H1 (cell line): Measurements from ENCODE around the gene MAD2L1BP. TPM values are rescaled to one million over a fixed set of nuclear protein-coding genes. Genes with fewer than 3 reads are reported as not detected.

ENCODE experiments used
- BRCA1 ChIP-seq: IDR thresholded peaks from 2 replicates; pipeline ENCODE4 v1.6.1; 2012; ENCODE audit warnings: low read depth, low read length, improper control_type of control experiment
- CHD7 ChIP-seq: fragments of 300-600 bp; sonication (generic); IDR thresholded peaks from 2 replicates; pipeline ENCODE4 v1.7.1; 2012; ENCODE audit warnings: low read length, moderate library complexity, mild to moderate bottlenecking, inconsistent platforms; ENCODE audit not compliant: insufficient replicate concordance
- EGR1 ChIP-seq: IDR thresholded peaks from 2 replicates; pipeline ENCODE4 v1.6.1; 2011; ENCODE audit warnings: low read depth, low read length, borderline replicate concordance
- KDM1A ChIP-seq: fragments of 200-600, 300-600 bp; sonication (generic); IDR thresholded peaks from 2 replicates; pipeline ENCODE4 v1.7.1; 2016; ENCODE audit warnings: mild to moderate bottlenecking, low read length, borderline replicate concordance
- MAFK ChIP-seq: IDR thresholded peaks from 2 replicates; pipeline ENCODE4 v1.6.1; 2012; ENCODE audit warnings: low read depth, mild to moderate bottlenecking, improper control_type of control experiment, low read length
- NANOG ChIP-seq: IDR thresholded peaks from 2 replicates; pipeline ENCODE4 v1.6.1; 2011; ENCODE audit warnings: low read length, low read depth, mild to moderate bottlenecking, inconsistent platforms; ENCODE audit not compliant: insufficient read depth, poor library complexity, severe bottlenecking
- NRF1 ChIP-seq: IDR thresholded peaks from 2 replicates; pipeline ENCODE4 v1.6.1; 2011; ENCODE audit warnings: mild to moderate bottlenecking, low read depth, low read length, improper control_type of control experiment
- TCF12 ChIP-seq: IDR thresholded peaks from 2 replicates; pipeline ENCODE4 v1.6.1; 2011; ENCODE audit warnings: low read depth, mild to moderate bottlenecking, low read length
- polyA plus RNA-seq, 7 experiments: library from polyadenylated mRNA; depleted of rRNA in 3 of 7; stranded (reverse) in 5 of 7; unstranded in 2 of 7; fragments of >200 nt in 5 of 7; fragments of 200-250 nt in 2 of 7; gene quantifications; 1 replicate in 5 of 7; 2 replicates in 1 of 7; 4 replicates in 1 of 7; pipeline versions ENCODE4 v1.2.1 to v1.2.3, GENCODE V29; 2011 to 2013; ENCODE audit warnings: missing spikeins in 2 of 7, mixed read lengths in 2 of 7
- total RNA-seq: library from RNA; stranded (reverse); fragmentation: NEBNext Ultra II Directional; extraction: Animal tissue kit (Norgen Biotek cat#: 25700); gene quantifications from 2 replicates; pipeline ENCODE4 v1.2.1, GENCODE V29; 2021

The MAD2L1BP gene
- total and polyA plus RNA-seq, 2 of the 8 experiments (the other 6 are each of a cell fraction or from before 2014, with no cell fraction given), result 35.5 to 70.0 TPM

GRCh38 chr6:43629505-43630300, 5.9 kb upstream of the MAD2L1BP start (continued):
- TF ChIP-seq CHD7 (no peak), KDM1A (peak; percentile 72; the same call in 1 of the 2 replicates), BRCA1 (no peak), MAFK (0 out of 2 replicates have a peak, but pooled peaks have one; percentile 4), EGR1 (no peak), NRF1 (no peak), TCF12 (no peak), NANOG (no peak)
